NCI-H2227 (cell line): ENCODE data around the gene FAM131B.
"Not testable (repeated sequence)": the region's sequence is repeated elsewhere in the genome, so short reads cannot be mapped to it uniquely, and the experiment has no call there.

ENCODE experiments used
- DNase-seq: peaks from one replicate; lab custom pipeline; 2025; ENCODE audit not compliant: unreplicated experiment; lab: John Stamatoyannopoulos, UW

The FAM131B gene

GRCh38 chr7:143395187-143396149 is 33.0 kb upstream of the FAM131B start:
- DNase-seq: no peak

- DNase-seq: no peak
These were observed 32.3 kb upstream of the FAM131B start for GRCh38 chr7:143394777-143395176.

GRCh38 chr7:143394068-143394467 is 31.6 kb upstream of the FAM131B start:
- DNase-seq: no peak

- DNase-seq: no peak
These were observed 30.9 kb upstream of the FAM131B start for GRCh38 chr7:143393267-143394041.

- no peak for DNase-seq
These were observed 30.4 kb upstream of the FAM131B start for GRCh38 chr7:143392875-143393266.

GRCh38 chr7:143392427-143392826 is 29.9 kb upstream of the FAM131B start:
- not testable (repeated sequence) for DNase-seq

- no peak for DNase-seq
These were observed 29.2 kb upstream of the FAM131B start for GRCh38 chr7:143391462-143392404.

GRCh38 chr7:143390773-143391317 is 28.3 kb upstream of the FAM131B start:
- no peak for DNase-seq

GRCh38 chr7:143390104-143390772 is 27.7 kb upstream of the FAM131B start:
- DNase-seq: no peak

- DNase-seq: no peak
These were observed 27.0 kb upstream of the FAM131B start for GRCh38 chr7:143389316-143390103.

- no peak for DNase-seq
These were observed 26.1 kb upstream of the FAM131B start for GRCh38 chr7:143388491-143389101.

- no peak for DNase-seq
These were observed 25.5 kb upstream of the FAM131B start for GRCh38 chr7:143388051-143388450.

- no peak for DNase-seq
These were observed 24.9 kb upstream of the FAM131B start for GRCh38 chr7:143387156-143387975.

- DNase-seq: no peak
These were observed 23.6 kb upstream of the FAM131B start for GRCh38 chr7:143385891-143386781.

GRCh38 chr7:143384661-143385631 is 22.4 kb upstream of the FAM131B start:
- DNase-seq: no peak

- no peak for DNase-seq
These were observed 21.6 kb upstream of the FAM131B start for GRCh38 chr7:143384148-143384547.
